GM19328 (cell line): ENCODE measurements around the gene BAHCC1.

Experiments
- ATAC-seq: cut with Tn5 transposase; IDR thresholded peaks from one replicate; pipeline ENCODE4 v1.9.1; 2021; ENCODE audit warnings: mild to moderate bottlenecking, moderate library complexity; ENCODE audit not compliant: unreplicated experiment

BAHCC1 gene

GRCh38 chr17:81489998-81490992 is 95.0 kb downstream of the BAHCC1 start:
- ATAC-seq = no peak

DNA sequence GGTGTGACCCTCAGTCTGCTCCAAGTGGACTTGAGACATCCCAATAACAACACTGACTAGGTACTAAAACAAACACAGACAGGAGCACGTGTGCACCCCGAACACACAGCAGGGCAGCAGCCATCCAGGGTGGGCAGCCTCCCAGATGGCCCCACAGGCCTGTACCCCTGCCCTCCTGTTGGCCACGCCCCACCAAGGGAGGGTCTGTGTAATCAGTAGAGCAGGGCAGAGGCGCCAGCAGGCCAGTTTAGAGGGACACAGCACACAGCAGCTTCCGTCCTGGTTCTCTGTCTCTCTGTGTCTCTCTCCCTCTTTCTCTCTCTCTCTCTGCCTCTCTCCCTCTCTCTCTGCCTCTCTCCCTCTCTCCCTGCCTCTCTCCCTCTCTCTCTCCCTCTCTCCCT is 95.9 kb downstream of the BAHCC1 start:
- no peak for ATAC-seq

GRCh38 chr17:81491761-81492160 is 96.5 kb downstream of the BAHCC1 start:
- no peak for ATAC-seq

- ATAC-seq = no peak
These were observed 96.9 kb downstream of the BAHCC1 start for GRCh38 chr17:81492202-81492601.

DNA sequence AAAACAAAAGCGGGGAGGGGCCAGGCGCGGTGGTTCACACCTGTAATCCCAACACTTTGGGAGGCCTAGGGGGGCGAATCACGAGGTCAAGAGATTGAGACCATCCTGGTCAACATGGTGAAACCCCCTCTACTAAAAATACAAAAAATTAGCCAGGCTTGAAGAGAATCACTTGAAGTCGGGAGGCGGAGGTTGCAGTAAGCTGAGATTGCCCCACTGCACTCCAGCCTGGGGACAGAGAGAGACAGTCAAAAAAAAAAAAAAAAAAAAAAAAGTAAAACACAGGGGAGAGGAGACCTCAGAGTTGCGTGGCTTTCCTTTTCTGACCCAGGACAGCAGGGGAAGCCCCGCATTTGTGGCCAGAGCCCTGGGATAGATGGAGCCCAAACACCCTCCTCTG is 97.4 kb downstream of the BAHCC1 start:
- ATAC-seq = no peak

DNA sequence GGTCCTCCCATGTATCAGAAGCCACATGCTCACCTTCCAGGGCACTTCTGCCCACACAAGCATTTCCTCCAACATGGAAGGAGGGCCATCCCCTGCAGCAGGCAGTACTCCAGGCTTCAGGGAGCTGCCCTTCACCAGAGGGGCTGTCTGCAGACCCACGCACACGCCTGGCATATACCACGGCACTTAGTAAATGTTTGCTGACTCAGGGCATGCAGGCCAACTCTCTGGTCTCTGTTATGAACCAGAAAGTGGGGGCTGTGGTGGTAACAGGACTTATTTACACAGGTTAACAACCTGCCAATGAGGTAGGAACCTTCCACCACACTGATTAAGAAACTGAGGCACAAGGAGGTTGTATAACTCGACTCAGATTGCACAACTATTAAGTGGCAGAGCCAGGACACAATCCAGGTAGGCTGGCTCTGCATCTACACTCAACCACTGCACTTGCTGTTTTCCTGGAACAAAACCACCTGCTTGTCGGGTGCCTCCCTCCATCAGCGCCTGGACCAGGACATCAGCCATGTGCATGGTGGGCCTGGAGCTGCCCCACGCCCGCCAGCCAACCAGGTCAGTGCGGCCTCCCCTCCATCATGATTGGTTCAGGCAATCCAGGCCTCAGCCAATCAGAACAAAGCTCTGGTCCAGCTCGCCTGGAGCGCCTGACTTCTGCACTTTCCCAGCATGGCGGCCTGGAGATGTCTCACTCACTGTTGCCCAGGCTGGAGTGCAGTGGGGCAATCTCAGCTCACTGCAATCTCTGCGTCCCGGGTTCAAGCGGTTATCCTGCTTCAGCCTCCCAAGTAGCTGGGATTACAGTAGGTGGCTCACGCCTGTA is 98.2 kb downstream of the BAHCC1 start:
- no peak for ATAC-seq

DNA sequence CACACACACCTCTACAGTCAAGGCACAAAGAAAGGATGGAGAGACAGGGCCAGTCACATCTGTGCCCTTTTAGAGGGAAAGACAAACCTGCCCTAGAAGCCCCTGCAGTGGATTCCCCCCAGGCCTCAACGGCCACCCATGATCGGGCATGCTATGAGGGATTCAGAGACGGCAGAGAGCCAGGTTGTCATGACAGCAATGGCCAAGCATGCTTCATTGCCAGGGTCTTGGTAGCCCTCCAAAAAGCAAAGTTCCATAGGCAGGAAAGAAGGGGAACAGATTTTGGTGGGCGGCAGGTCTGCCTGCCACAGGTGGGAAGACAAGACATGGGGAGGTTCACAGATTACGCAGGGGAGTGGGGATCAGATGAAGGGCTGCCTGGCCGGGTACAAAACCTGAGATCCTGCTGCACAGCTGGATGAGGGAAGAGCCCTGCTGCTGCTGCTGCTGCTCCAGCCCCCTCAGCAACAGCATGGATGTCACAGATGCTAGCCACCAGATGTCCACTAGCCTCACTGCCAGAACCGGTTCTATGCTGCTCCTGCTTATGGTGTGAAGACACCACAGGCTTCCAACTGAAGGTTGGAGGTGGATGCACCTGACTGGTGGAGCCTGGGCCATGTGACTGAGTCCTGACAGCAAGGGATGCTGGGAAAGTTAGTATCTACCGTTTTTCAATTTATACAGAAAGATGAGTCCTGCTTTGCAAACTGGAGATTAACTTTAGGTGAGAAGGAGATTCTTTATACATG is 99.5 kb downstream of the BAHCC1 start:
- no peak for ATAC-seq

- no peak for ATAC-seq
These were observed 103.8 kb downstream of the BAHCC1 start for GRCh38 chr17:81498953-81499600.

GRCh38 chr17:81499601-81499970 is 104.3 kb downstream of the BAHCC1 start:
- no peak for ATAC-seq

DNA sequence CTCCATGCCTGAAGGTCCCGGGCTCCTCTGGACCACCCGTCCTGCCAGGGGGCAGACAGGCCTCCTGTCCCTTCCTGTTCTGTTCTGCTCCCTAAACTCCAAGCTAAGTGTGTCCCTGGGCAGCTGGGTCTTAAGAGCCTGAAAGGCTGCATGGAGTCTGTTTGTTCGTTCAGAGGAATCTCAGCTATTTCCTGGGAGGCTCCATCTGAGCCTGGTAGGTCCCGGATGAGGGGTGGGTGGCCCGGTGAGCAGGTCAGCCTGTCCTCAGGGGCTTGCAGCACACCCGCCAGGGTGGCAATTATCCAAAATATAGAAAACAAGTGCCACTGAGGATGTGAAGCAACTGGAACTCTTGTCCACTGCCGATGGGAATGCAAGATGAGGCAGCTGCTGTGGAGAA is 104.8 kb downstream of the BAHCC1 start:
- ATAC-seq = no peak

DNA sequence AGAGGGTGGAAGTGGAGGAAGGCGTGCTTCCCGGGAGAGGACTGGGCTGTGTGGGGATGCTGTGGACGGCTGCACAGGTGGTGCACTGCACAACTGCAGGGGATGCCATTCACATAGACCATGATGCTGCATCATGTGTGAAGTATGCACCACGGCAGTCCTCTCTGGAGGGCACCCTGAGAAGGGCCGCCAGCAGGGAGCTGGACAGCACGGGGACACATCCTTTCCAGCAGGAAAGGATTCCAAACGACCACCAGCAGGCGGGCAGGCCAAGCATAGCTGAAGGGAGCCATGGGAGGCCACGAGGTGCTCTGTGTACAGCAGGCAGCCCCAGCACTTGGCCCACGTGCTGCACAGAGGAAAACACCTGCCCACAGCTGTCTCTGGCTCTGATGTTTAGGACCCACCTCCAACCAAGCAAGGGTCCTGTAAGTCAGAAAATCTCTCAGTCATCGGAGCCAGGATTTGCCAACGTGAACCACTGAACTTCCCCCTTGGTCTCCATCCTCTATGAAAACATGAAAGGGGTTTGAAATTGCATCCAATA is 107.3 kb downstream of the BAHCC1 start:
- ATAC-seq = no peak

DNA sequence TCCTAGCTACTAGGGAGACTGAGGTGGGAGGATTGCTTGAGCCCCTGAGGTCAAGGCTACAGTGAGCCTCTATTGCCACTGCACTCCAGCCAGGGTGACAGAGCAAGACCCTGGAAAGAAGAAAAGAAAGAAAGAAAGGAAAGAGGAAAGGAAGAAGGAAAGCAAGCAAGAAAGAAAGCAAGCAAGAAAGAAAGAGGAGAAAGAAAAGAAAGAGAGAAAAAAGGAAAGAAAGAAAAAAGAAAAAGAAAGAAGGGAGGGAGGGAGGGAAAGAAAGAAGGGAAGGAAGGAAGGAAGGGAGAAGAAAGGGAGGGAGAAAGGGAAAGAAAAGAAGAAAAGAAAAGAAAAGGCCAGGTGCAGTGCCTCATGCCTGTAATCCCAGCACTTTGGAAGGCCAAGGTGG is 108.4 kb downstream of the BAHCC1 start:
- no peak for ATAC-seq

DNA sequence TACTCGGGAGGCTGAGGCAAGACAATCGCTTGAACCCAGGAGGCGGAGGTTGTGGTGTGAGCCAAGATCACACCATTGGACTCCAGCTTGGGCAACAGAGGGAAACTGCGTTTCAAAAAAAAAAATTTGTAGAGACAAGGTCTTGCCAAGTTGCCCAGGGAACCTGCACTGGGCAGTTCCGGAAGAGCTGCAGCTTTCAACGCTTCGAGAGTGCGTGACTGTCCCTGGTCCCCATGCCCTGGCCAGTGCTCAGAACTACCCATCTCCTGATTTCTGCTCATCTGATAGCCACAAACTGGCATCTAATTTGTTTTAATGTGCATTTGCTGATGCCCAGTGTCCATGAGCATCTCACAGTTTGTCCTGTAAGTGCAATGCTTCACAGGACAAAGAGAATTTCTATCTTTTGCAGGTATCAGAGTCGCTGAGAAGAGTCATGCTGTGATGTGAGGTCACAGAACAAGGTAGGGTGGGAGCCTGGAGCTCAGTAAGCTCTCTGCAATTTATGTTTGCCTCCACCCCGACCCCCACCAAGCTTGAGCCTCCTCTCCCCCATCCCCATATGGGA is 113.5 kb downstream of the BAHCC1 start:
- ATAC-seq = no peak

DNA sequence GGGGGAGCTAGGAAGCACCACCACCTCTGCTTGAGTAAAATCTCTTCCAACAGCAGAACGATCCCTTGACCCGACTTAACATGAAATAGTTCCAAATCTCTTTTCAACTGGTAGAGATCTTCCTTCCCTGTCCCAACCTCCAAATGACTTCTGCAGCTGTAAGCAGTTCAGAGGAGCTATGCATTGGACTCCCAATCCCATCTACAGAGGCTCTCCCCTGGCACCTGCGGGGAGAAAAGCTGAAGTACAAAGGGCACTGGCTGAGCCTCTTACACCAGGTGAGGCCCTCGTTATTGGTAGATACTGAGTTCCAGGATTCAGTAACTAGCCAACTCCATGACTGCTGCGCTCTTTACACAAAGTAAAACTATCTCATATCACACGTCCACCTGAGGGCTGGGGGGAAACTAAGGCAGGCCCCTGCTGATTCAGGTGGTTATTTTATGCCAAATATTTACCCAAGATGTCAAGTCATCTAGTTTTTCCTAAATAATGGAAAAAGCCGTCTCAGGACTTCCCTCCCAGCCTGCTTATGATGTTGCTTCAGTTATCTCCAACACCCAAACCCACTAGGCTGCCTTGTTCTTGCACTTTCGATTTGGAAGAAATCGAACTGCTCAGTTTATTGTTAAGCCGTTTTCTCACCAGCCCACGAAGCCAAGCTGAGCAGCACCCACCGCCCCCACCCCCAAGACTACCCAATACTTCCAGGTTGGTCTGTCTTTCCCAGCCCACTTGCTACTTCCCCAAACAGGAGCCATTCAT is 114.1 kb downstream of the BAHCC1 start:
- no peak for ATAC-seq

DNA sequence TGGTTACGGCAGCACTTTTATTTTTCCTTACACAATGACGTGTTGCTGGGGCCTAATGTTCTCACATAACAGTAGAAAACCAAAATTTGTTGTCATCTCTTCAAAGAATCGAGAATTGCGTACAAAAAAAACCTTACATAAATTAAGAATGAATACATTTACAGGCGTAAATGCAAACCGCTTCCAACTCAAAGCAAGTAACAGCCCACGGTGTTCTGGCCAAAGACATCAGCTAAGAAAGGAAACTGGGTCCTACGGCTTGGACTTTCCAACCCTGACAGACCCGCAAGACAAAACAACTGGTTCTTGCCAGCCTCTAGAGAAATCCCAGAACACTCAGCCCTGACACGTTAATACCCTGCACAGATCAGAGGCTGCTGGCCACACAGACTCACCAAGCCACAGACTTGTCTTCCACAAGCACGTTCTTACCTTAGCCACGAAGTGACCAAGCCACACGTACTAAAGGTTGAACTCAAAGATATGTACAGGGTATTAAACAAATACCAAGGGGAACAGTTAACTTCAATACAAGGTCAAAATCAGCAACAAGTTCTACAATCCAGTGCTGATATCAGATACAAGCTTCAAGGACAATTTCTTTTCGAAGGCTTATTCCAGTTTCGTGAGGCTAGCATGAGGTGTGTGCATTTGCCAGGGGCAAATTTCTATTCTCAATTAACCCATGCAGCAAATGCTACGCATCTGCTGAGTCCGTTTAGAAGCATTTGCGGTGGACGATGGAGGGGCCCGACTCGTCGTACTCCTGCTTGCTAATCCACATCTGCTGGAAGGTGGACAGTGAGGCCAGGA is 114.9 kb downstream of the BAHCC1 start:
- ATAC-seq = no peak

GRCh38 chr17:81510785-81511553 is 115.7 kb downstream of the BAHCC1 start:
- no peak for ATAC-seq

- no peak for ATAC-seq
These were observed 116.2 kb downstream of the BAHCC1 start for GRCh38 chr17:81511554-81511803.
